ENCODE measurements around the gene NAA16. TPM values are rescaled to one million over a fixed set of nuclear protein-coding genes. Genes with fewer than 3 reads are reported as not detected.
"Not testable (repeated sequence)": the region's sequence is repeated elsewhere in the genome, so short reads cannot be mapped to it uniquely, and the experiment has no call there.

The NAA16 gene
- total RNA-seq, 1 donor from 2014 or later: 18.8 TPM

DNA sequence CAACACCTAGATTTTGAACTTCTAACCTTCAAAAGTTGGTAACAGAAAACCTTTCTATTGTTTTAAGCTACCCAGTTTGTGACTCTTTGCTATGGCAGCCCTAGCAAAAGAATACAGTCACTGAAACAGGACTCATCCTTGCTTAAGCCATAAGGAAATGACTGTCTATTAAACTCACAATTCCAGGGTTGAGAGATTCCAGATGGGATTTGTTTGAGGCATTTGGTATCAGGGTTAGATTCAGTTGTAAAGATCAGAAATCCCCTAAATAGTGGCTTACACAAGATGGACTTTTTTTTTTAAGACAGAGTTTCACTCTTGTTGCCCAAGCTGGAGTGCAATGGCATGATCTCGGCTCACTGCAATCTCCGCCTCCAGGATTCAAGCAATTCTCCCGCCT lies 105.2 kb downstream of the NAA16 start:
- Histone ChIP-seq H3K9ac (ENCODE audit: low read depth in 1 of 3, low read length in 3 of 3) (no peak overlapping the region), H3K9me3 (ENCODE audit: control insufficient read depth in 3 of 3, low read length in 3 of 3) (no peaks in the 10 kb centered on the region), H3K27ac (ENCODE audit: low read depth, low read length) (no peak overlapping the region), H3K4me3 (ENCODE audit: low read length in 3 of 3) (no peak overlapping the region), H3K36me3 (ENCODE audit: control insufficient read depth in 3 of 3, insufficient read depth in 3 of 3, low read length in 3 of 3) (no peaks in the 10 kb centered on the region), H3K4me1 (ENCODE audit: control insufficient read depth in 3 of 3, insufficient read depth in 3 of 3, low read length in 3 of 3) (no peaks in the 10 kb centered on the region), H3K27me3 (ENCODE audit: control insufficient read depth in 3 of 3, insufficient read depth in 3 of 3, low read length in 3 of 3) (no peaks in the 10 kb centered on the region)

GRCh38 chr13:41418027-41418426 lies 107.0 kb downstream of the NAA16 start:
- Histone ChIP-seq H3K9me3 (ENCODE audit: control insufficient read depth in 3 of 3, low read length in 3 of 3) (no peaks in the 10 kb centered on the region), H3K27ac (ENCODE audit: low read depth, low read length) (no peak overlapping the region), H3K36me3 (ENCODE audit: control insufficient read depth in 3 of 3, insufficient read depth in 3 of 3, low read length in 3 of 3) (no peaks in the 10 kb centered on the region), H3K4me1 (ENCODE audit: control insufficient read depth in 3 of 3, insufficient read depth in 3 of 3, low read length in 3 of 3) (no peaks in the 10 kb centered on the region), H3K27me3 (ENCODE audit: control insufficient read depth in 3 of 3, insufficient read depth in 3 of 3, low read length in 3 of 3) (no peaks in the 10 kb centered on the region), H3K4me3 (ENCODE audit: low read length in 3 of 3) (no peak overlapping the region), H3K9ac (ENCODE audit: low read depth in 1 of 3, low read length in 3 of 3) (no peak overlapping the region)

GRCh38 chr13:41418731-41419130 lies 107.7 kb downstream of the NAA16 start:
- Histone ChIP-seq H3K9me3 (ENCODE audit: control insufficient read depth in 3 of 3, low read length in 3 of 3) (no peaks in the 10 kb centered on the region), H3K27ac (ENCODE audit: low read depth, low read length) (no peak overlapping the region), H3K27me3 (ENCODE audit: control insufficient read depth in 3 of 3, insufficient read depth in 3 of 3, low read length in 3 of 3) (no peaks in the 10 kb centered on the region), H3K4me1 (ENCODE audit: control insufficient read depth in 3 of 3, insufficient read depth in 3 of 3, low read length in 3 of 3) (no peaks in the 10 kb centered on the region), H3K4me3 (ENCODE audit: low read length in 3 of 3) (no peak overlapping the region), H3K36me3 (ENCODE audit: control insufficient read depth in 3 of 3, insufficient read depth in 3 of 3, low read length in 3 of 3) (no peaks in the 10 kb centered on the region), H3K9ac (ENCODE audit: low read depth in 1 of 3, low read length in 3 of 3) (no peak overlapping the region)

- H3K4me3 ChIP-seq (ENCODE audit: low read length in 3 of 3): no peak overlapping the region
- H3K27me3 ChIP-seq (ENCODE audit: control insufficient read depth in 3 of 3, insufficient read depth in 3 of 3, low read length in 3 of 3): no peaks in the 10 kb centered on the region
- no peak overlapping the region for H3K27ac ChIP-seq (ENCODE audit: low read depth, low read length)
- H3K9ac ChIP-seq (ENCODE audit: low read depth in 1 of 3, low read length in 3 of 3): no peak overlapping the region
- H3K36me3 ChIP-seq (ENCODE audit: control insufficient read depth in 3 of 3, insufficient read depth in 3 of 3, low read length in 3 of 3): no peaks in the 10 kb centered on the region
- H3K4me1 ChIP-seq (ENCODE audit: control insufficient read depth in 3 of 3, insufficient read depth in 3 of 3, low read length in 3 of 3): no peaks in the 10 kb centered on the region
- H3K9me3 ChIP-seq (ENCODE audit: control insufficient read depth in 3 of 3, low read length in 3 of 3): no peaks in the 10 kb centered on the region
These were observed 108.1 kb downstream of the NAA16 start for GRCh38 chr13:41419206-41419605.

DNA sequence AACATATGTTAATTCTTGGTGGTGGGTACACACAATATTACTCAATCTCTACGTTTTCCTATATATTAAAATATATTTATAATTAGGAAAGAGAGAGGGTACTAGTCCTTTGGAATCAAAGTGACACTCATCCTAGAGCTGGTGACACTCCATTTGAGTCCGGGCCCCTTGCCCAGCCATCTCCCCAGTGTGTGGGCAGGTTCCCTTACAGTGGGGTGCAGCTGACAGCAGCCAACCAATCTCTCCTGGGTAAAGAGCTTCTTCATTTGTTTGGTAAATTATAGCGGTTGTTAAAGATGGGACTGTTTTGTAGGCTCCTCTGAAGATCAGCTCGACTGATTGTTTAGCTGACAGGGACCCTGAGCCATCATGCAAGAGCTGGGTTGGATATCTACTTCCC lies 109.1 kb downstream of the NAA16 start:
- Histone ChIP-seq H3K27me3 (ENCODE audit: control insufficient read depth in 3 of 3, insufficient read depth in 3 of 3, low read length in 3 of 3) (no peaks in the 10 kb centered on the region), H3K9ac (ENCODE audit: low read depth in 1 of 3, low read length in 3 of 3) (no peak overlapping the region), H3K4me1 (ENCODE audit: control insufficient read depth in 3 of 3, insufficient read depth in 3 of 3, low read length in 3 of 3) (no peaks in the 10 kb centered on the region), H3K27ac (ENCODE audit: low read depth, low read length) (no peak overlapping the region), H3K36me3 (ENCODE audit: control insufficient read depth in 3 of 3, insufficient read depth in 3 of 3, low read length in 3 of 3) (no peaks in the 10 kb centered on the region), H3K4me3 (ENCODE audit: low read length in 3 of 3) (no peak overlapping the region), H3K9me3 (ENCODE audit: control insufficient read depth in 3 of 3, low read length in 3 of 3) (no peaks in the 10 kb centered on the region)

DNA sequence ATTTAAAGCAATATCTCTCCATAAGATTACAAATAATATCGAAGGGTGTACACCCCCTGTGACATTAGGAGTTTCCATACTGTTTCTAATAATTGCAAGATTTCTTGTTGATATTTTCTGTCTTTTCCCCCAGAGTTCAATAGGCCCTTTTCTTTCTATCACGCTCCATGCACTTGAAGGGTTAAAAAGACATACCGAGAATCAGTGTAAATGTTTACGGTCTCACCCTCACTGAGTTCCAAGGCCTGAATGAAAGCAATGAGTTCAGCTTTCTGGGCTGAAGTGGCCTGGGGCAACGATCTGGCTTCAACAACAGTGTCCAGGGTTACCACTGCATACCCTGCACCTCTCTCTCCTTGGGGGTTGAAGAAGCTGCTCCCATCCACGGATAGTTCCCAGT lies 110.3 kb downstream of the NAA16 start:
- not testable (repeated sequence) for H3K36me3 ChIP-seq (ENCODE audit: control insufficient read depth in 3 of 3, insufficient read depth in 3 of 3, low read length in 3 of 3); H3K9me3 ChIP-seq (ENCODE audit: control insufficient read depth in 3 of 3, low read length in 3 of 3); H3K9ac ChIP-seq (ENCODE audit: low read depth in 1 of 3, low read length in 3 of 3); H3K4me3 ChIP-seq (ENCODE audit: low read length in 3 of 3); H3K4me1 ChIP-seq (ENCODE audit: control insufficient read depth in 3 of 3, insufficient read depth in 3 of 3, low read length in 3 of 3); H3K27ac ChIP-seq (ENCODE audit: low read depth, low read length); H3K27me3 ChIP-seq (ENCODE audit: control insufficient read depth in 3 of 3, insufficient read depth in 3 of 3, low read length in 3 of 3)

DNA sequence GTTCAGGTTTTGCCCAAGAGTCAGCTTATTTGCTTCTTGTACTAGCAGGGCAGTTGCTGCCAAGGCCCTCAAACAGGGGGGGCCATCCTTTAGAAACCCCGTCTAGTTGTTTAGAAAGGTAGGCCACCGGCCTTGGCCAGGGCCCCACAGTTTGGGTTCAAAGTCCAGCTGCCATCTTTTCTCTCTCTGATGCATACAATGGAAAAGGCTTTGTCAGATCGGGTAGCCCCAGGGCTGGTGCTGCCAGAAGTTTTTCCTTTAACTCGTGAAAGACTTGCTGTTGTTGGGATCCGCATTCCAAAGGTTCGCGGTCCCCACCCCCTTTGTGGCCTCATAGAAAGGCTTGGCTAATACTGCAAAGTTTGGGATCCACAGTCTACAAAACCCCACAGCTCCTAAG lies 110.9 kb downstream of the NAA16 start:
- H3K27me3 ChIP-seq (ENCODE audit: control insufficient read depth in 3 of 3, insufficient read depth in 3 of 3, low read length in 3 of 3): not testable (repeated sequence)

DNA sequence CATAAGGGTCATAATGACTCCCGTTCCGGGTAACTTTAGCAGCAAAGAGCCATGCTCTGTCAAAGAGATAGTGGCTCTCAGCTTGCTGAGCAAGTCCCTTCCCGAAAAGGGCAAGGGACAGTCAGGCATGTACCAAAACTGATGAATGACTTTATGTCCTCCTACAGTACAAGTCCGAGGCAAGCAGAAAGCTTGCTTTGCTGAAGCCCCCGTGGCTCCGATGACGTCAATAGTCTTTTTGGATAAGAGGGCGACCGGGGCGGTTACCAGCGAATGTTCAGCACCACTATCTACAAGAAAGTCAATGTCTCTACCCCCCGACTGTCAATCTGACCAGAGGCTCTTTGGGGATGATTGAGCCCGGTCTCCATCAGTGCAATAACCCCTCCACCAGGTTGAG lies 112.2 kb downstream of the NAA16 start:
- not testable (repeated sequence) for H3K36me3 ChIP-seq (ENCODE audit: control insufficient read depth in 3 of 3, insufficient read depth in 3 of 3, low read length in 3 of 3); H3K9ac ChIP-seq (ENCODE audit: low read depth in 1 of 3, low read length in 3 of 3); H3K9me3 ChIP-seq (ENCODE audit: control insufficient read depth in 3 of 3, low read length in 3 of 3); H3K27me3 ChIP-seq (ENCODE audit: control insufficient read depth in 3 of 3, insufficient read depth in 3 of 3, low read length in 3 of 3); H3K27ac ChIP-seq (ENCODE audit: low read depth, low read length); H3K4me1 ChIP-seq (ENCODE audit: control insufficient read depth in 3 of 3, insufficient read depth in 3 of 3, low read length in 3 of 3); H3K4me3 ChIP-seq (ENCODE audit: low read length in 3 of 3)

More for the DNA sequence above, 110.9 kb downstream of the NAA16 start:
- not testable (repeated sequence) for H3K9ac ChIP-seq (ENCODE audit: low read depth in 1 of 3, low read length in 3 of 3); H3K9me3 ChIP-seq (ENCODE audit: control insufficient read depth in 3 of 3, low read length in 3 of 3); H3K4me1 ChIP-seq (ENCODE audit: control insufficient read depth in 3 of 3, insufficient read depth in 3 of 3, low read length in 3 of 3); H3K36me3 ChIP-seq (ENCODE audit: control insufficient read depth in 3 of 3, insufficient read depth in 3 of 3, low read length in 3 of 3); H3K27ac ChIP-seq (ENCODE audit: low read depth, low read length); H3K4me3 ChIP-seq (ENCODE audit: low read length in 3 of 3)

- H3K9me3 ChIP-seq (ENCODE audit: control insufficient read depth in 3 of 3, low read length in 3 of 3); H3K27ac ChIP-seq (ENCODE audit: low read depth, low read length); H3K4me3 ChIP-seq (ENCODE audit: low read length in 3 of 3); H3K9ac ChIP-seq (ENCODE audit: low read depth in 1 of 3, low read length in 3 of 3); H3K36me3 ChIP-seq (ENCODE audit: control insufficient read depth in 3 of 3, insufficient read depth in 3 of 3, low read length in 3 of 3); H3K27me3 ChIP-seq (ENCODE audit: control insufficient read depth in 3 of 3, insufficient read depth in 3 of 3, low read length in 3 of 3); H3K4me1 ChIP-seq (ENCODE audit: control insufficient read depth in 3 of 3, insufficient read depth in 3 of 3, low read length in 3 of 3): not testable (repeated sequence)
These were observed 113.6 kb downstream of the NAA16 start for GRCh38 chr13:41424675-41425074.

DNA sequence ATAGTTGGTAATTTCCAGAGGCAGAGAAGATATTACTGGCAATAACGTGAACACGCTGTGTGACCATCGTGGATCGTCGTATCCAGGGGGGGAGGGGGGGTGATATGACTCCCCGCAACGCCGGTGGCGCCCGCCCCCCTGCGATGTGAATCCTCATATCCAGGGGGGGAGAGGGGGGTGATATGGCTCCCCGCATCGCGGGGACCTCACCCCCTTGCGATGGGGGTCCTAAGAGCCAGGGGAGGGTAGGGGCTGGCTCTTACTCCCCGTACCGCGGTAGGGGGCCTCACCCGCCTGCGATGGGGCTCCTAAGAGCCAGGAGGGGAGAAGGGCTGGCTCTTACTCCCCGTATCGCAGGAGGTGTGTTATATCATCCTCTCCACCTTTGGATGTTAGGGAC lies 115.0 kb downstream of the NAA16 start:
- Histone ChIP-seq H3K27me3 (ENCODE audit: control insufficient read depth in 3 of 3, insufficient read depth in 3 of 3, low read length in 3 of 3) (peaks cover 4 to 7% (median 5%) of the 10 kb centered on the region in 3 donors), H3K9me3 (ENCODE audit: control insufficient read depth in 3 of 3, low read length in 3 of 3) (no peaks in the 10 kb centered on the region), H3K4me3 (ENCODE audit: low read length in 3 of 3) (no peak overlapping the region), H3K36me3 (ENCODE audit: control insufficient read depth in 3 of 3, insufficient read depth in 3 of 3, low read length in 3 of 3) (no peaks in the 10 kb centered on the region), H3K27ac (ENCODE audit: low read depth, low read length) (no peak overlapping the region), H3K9ac (ENCODE audit: low read depth in 1 of 3, low read length in 3 of 3) (no peak overlapping the region), H3K4me1 (ENCODE audit: control insufficient read depth in 3 of 3, insufficient read depth in 3 of 3, low read length in 3 of 3) (no peaks in the 10 kb centered on the region)

Measured in skeletal muscle tissue (tissue), 4 donors.